ENCODE data around the gene ZNF213.
"Not testable (repeated sequence)": the region's sequence is repeated elsewhere in the genome, so short reads cannot be mapped to it uniquely, and the experiment has no call there.

The ZNF213 gene

DNA sequence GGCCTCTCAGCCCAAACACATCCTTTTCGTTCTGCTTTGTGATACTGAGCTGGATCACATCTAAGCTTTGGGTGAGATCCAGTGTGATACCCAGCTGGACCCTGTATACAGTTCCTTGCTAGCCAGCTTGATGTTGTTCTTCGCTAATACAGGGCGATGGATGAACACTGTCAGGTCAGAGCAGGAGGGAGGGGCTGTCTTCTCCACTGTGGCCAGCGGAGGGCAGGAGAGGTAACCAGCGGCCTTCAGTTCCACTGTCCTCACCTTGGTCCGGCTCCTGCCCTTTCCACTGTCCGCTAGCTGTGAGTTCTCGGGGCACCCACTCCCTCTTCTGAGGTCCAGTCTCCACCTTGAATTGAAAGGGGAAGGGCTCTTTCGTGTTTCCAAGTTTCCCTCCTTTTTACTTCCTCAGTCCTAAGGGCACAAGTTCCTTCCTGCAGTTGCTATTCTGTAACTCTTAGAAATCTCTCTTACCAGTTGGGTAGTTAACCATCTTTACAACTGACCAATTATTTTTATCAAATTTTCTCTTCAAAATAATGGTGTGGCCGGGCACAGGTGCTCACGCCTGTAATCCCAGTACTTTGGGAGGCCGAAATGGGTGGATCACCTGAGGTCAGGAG is 3.0 kb upstream of the ZNF213 start:
- peak in 1 of 2 experiments; percentile 43 for DNase-seq

- DNase-seq = no peak
Observed at GRCh38 chr16:3133844-3134243, 985 bp upstream of the ZNF213 start.

- no peak for DNase-seq
Observed at GRCh38 chr16:3135126-3135715, 392 bp downstream of the ZNF213 start.

- DNase-seq = no peak
Observed at GRCh38 chr16:3137267-3137666, 2.4 kb downstream of the ZNF213 start.

- DNase-seq = no peak
Observed at GRCh38 chr16:3138342-3138741, 3.5 kb downstream of the ZNF213 start.

DNA sequence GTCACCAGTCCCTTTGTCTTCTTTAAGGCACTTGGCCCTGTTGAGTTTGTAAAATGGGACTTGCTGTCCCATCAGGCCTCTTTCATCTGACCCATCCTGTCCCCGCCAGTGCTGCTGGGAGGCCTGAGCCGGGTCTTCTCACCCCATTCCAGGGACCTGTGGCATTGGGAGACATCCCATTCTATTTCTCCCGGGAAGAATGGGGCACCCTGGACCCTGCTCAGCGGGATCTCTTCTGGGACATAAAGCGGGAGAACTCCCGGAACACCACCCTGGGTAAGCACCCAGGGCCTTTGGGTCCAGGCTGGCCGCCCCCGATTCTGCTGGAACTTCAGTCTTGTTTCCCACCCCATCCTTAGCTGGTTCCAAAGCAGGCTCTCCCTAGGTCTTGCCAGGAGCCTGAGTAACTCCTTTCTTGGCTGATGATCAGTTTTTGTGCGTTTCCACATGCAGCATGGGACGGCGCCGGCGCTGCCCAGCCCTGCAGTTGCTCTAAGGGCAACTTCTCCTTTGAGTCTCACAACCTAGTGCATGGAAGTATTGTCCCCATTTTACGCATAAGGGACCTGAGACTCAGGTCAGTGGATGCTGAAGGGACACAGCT is 4.1 kb downstream of the ZNF213 start:
- DNase-seq = no peak

- not testable (repeated sequence) for DNase-seq
Observed at GRCh38 chr16:3139561-3139960, 4.7 kb downstream of the ZNF213 start.

GRCh38 chr16:3140603-3141427 is 6.0 kb downstream of the ZNF213 start:
- no peak for DNase-seq

GRCh38 chr16:3141781-3142311 is 7.0 kb downstream of the ZNF213 start:
- no peak for DNase-seq

DNA sequence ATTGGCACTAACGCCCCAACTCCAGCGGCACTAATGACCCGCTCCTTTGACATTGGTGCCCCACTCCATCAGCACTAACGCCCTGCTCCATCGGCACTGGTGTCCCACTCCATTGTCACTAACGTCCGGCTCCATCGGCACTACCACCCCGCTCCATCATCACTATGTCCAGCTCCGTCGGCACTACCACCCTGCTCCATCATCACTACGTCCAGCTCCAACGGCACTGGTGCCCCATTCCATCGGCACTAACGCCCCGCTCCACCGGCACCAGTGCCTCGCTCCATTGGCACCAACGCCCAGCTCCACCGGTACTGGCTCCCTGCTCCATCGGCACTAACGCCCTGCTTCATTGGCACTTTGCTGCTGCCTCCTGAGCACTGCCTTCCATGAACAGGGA is 7.5 kb downstream of the ZNF213 start:
- no peak for DNase-seq

- DNase-seq = no peak
Observed at GRCh38 chr16:3142770-3143169, 7.9 kb downstream of the ZNF213 start.

GRCh38 chr16:3143189-3143588 is 8.4 kb downstream of the ZNF213 start:
- no peak for DNase-seq

- peak; percentile 76 to 83 for DNase-seq
Observed at GRCh38 chr16:3143598-3144320, 8.9 kb downstream of the ZNF213 start.

- DNase-seq = peak in 1 of 2 experiments; percentile 29
Observed at GRCh38 chr16:3144321-3144983, 9.6 kb downstream of the ZNF213 start.

DNA sequence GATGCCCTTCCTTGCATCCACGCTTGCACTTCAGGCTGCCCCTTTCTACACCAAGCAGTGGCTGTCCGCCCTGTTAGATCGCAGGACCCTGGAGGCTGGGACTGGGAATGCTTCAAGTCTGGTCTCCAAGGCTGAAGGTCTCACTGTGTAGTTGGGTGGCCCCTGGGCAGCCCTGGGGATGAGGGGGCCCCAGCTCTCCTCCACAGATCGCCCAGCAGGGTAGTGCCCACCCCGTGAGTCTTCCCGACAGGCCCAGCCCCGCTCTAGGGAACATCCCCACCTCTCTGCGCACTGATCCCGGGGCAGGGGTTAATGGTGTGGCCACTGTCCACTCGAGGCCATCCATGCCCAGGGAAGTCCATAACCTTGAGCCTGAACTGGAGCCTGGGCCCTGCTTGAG is 10.3 kb downstream of the ZNF213 start:
- DNase-seq = no peak

GRCh38 chr16:3145660-3146059 is 10.8 kb downstream of the ZNF213 start:
- DNase-seq = no peak

DNA sequence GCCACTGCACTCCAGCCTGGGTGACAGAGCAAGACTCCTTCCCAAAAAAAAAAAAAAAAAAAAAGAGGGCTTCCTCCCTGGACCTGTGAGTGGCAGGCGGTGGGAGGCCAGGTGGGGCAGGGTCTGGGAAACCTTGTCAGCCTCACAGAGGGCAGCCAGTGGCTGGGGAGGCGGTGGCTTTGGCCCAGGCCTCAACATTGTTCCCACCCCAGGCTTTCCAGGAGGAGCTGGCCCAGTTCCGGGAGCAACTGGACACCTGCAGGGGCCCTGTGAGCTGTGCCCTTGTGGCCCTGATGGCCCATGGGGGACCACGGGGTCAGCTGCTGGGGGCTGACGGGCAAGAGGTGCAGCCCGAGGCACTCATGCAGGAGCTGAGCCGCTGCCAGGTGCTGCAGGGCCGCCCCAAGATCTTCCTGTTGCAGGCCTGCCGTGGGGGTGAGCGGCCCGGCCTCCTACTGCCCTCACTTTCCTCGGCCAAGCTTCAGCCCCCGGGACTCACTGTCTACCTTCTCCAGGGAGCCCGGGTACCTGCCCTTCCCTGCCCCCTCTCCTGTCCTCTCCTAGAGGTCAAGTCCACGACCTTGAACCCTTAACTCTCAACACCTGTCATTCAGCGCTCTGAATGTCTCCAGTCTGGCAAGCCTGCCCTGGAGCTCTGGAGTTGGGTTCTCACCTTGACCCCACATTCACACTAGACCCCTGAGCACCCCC is 12.4 kb downstream of the ZNF213 start:
- DNase-seq = no peak

DNA sequence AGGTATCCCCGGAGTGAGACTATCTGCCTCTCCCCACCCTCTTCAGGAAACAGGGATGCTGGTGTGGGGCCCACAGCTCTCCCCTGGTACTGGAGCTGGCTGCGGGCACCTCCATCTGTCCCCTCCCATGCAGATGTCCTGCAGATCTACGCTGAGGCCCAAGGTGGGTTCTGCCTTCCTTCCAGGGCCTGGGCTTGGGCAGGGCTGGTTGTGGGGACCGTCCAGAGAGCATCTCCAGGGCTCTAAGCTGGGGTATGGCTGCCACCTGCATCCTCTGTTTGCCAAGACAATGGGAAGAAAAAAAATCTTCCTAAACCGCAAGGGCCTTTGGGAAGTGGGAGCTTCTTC is 12.9 kb downstream of the ZNF213 start:
- DNase-seq = no peak

DNA sequence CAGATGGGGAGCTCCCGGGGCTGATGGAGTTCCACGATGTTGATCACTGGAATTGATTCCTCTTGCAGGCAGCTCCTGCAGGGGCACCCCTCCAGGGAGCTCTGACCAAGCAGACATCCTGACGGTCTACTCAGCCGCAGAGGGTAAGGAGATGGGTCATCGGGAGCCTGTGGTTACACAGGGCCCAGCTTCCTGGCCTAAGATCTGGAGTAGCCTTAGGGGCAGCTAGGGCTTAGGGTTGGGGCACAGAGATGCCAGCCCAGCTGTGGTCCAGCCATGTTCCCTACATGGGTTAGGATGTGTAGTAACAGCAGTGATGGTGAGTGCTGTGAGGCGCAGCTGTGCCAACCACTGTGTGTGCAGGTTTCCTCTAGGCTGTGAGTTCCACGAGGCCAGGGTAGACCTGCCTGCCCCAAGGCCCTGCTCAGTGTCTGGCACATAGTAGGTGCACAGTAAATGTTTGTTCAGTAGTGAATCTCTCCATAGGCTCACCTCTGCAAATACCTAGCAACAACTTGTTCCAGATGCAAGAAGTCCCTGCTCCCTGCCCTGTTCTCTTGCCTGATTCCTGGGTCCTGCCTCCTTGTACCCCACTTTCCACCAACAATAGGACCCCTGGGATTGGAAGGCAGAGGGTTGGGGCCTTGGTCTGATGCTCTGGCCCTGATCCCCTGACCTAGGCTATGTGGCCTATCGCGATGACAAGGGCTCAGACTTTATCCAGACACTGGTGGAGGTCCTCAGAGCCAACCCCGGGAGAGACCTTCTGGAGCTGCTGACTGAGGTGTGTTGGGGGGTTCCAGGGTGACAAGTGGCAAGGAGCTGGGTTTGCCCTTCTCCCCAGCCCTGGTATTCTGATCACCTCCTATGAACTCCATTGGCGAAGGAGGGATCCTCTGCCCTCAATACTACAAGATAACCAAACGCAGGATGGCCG is 13.7 kb downstream of the ZNF213 start:
- no peak for DNase-seq

DNA sequence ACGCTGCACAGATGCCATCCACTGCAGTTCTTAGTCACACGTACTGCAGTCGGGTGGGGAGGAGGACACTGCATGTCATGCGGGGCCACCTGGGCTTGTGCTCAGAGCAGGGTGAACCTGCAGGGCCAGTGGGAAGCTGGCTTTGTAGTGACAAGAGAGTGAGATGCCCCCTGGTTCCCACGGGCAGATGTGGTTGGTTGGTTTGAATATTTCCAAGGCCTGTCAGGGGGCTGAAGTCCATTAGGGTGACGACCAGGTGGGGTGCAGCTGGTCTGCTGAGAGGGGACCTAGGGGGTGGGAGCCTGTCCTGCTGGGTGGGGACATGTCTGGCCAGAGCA is 14.3 kb downstream of the ZNF213 start:
- no peak for DNase-seq
